Endothelial cell of umbilical vein (primary cell): ENCODE measurements around the gene PRPF31.

Experiments
- EZH2 ChIP-seq: IDR thresholded peaks from 2 replicates; pipeline ENCODE4 v1.6.1; 2012; ENCODE audit warnings: borderline replicate concordance, low read depth, mild to moderate bottlenecking, moderate library complexity, low read length, inconsistent platforms; ENCODE audit not compliant: severe bottlenecking
- MYC ChIP-seq: IDR thresholded peaks from one replicate; pipeline ENCODE4 v1.6.1; 2011; ENCODE audit warnings: mild to moderate bottlenecking, low read depth, low read length
- POLR2A ChIP-seq: IDR thresholded peaks from 2 replicates; pipeline ENCODE4 v1.6.1; 2012; ENCODE audit warnings: low read depth, mild to moderate bottlenecking, control low read depth, low read length
- POLR2AphosphoS5 ChIP-seq: IDR thresholded peaks from 2 replicates; pipeline ENCODE4 v1.6.1; 2012; ENCODE audit warnings: low read depth, mild to moderate bottlenecking, control low read depth, low read length, moderate library complexity; ENCODE audit not compliant: insufficient read depth
- TF ChIP-seq, protein P1 (sequence below), 2 donors: IDR thresholded peaks; 1 replicate in 1 of 2; 2 replicates in 1 of 2; pipeline ENCODE4 v1.5.1; 2011; ENCODE audit warnings: low read length in 2 of 2, mild to moderate bottlenecking in 2 of 2, moderate library complexity in 2 of 2, control low read depth in 1 of 2, inconsistent platforms in 1 of 2, low read depth in 1 of 2; ENCODE audit not compliant: insufficient read depth in 1 of 2; ENCODE audit errors: extremely low read depth in 1 of 2

GRCh38 chr19:54094426-54095000 lies 21.0 kb upstream of the PRPF31 start:
- TF ChIP-seq MYC (no peak), POLR2A (no peak), EZH2 (no peak), POLR2AphosphoS5 (no peak)
- TF ChIP-seq, protein P1, sequence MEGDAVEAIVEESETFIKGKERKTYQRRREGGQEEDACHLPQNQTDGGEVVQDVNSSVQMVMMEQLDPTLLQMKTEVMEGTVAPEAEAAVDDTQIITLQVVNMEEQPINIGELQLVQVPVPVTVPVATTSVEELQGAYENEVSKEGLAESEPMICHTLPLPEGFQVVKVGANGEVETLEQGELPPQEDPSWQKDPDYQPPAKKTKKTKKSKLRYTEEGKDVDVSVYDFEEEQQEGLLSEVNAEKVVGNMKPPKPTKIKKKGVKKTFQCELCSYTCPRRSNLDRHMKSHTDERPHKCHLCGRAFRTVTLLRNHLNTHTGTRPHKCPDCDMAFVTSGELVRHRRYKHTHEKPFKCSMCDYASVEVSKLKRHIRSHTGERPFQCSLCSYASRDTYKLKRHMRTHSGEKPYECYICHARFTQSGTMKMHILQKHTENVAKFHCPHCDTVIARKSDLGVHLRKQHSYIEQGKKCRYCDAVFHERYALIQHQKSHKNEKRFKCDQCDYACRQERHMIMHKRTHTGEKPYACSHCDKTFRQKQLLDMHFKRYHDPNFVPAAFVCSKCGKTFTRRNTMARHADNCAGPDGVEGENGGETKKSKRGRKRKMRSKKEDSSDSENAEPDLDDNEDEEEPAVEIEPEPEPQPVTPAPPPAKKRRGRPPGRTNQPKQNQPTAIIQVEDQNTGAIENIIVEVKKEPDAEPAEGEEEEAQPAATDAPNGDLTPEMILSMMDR (IDR thresholded peaks at IDR 0.05; ENCODE audit: extremely low read depth in 1 of 2, insufficient read depth in 1 of 2, low read depth in 1 of 2, low read length in 2 of 2), result no peak
